GM12873 (cell line): ENCODE measurements around the gene CNOT6.

Experiments
- CTCF ChIP-seq: IDR thresholded peaks from 2 replicates; pipeline ENCODE4 v1.5.1; 2012; ENCODE audit warnings: low read depth, mild to moderate bottlenecking, moderate library complexity, low read length, control low read depth; ENCODE audit not compliant: insufficient read depth; ENCODE audit errors: missing control alignments

Gene CNOT6

GRCh38 chr5:180532268-180532667 lies 38.1 kb downstream of the CNOT6 start:
- TF ChIP-seq CTCF, result no peak

GRCh38 chr5:180533845-180534244 lies 39.7 kb downstream of the CNOT6 start:
- TF ChIP-seq CTCF, result no peak

GRCh38 chr5:180535573-180535972 lies 41.4 kb downstream of the CNOT6 start:
- no peak for TF ChIP-seq CTCF

GRCh38 chr5:180540050-180540694 lies 46.0 kb downstream of the CNOT6 start:
- TF ChIP-seq CTCF, result no peak

GRCh38 chr5:180541710-180542109 lies 47.5 kb downstream of the CNOT6 start:
- TF ChIP-seq CTCF, result no peak

- no peak for TF ChIP-seq CTCF
Observed at GRCh38 chr5:180545248-180545647, 51.1 kb downstream of the CNOT6 start.

GRCh38 chr5:180548563-180548962 lies 54.4 kb downstream of the CNOT6 start:
- TF ChIP-seq CTCF, result no peak
